OCI-LY3 (cell line): Measurements from ENCODE around the gene GPX2.

Source experiments
- EZH2phosphoT487 ChIP-seq: fragments of 200-600 bp; shearing (Covaris generic); IDR thresholded peaks from 2 replicates; pipeline ENCODE4 v1.6.1; 2018; ENCODE audit warnings: antibody characterized with exemption, mixed run types, low read depth
- TF ChIP-seq, protein P1 (sequence below): fragments of 200-600, 300-600 bp; sonication (generic); IDR thresholded peaks from 2 replicates; pipeline ENCODE4 v1.5.1; 2014; ENCODE audit warnings: antibody characterized with exemption, low read length, low read depth

DNA sequence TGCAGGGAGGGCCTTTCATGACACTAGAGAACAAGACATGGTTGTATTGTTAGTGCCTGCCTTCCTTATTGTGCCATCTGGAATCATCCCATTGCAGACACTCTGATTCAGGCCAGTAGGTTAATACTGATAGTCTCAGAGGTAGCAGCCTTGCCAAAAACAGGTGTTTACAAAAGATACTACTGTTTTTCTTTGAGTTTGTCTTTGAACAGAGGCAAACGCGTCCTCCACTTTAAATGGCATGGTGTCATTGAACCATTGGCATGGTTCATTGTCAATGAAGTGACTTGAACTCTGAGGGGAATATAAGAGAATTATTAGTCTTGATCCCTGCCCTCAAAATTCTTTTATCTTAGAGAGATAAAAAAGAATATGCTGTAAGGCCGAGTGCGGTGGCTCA, 48.4 kb upstream of the GPX2 start:
- TF ChIP-seq, protein P1, sequence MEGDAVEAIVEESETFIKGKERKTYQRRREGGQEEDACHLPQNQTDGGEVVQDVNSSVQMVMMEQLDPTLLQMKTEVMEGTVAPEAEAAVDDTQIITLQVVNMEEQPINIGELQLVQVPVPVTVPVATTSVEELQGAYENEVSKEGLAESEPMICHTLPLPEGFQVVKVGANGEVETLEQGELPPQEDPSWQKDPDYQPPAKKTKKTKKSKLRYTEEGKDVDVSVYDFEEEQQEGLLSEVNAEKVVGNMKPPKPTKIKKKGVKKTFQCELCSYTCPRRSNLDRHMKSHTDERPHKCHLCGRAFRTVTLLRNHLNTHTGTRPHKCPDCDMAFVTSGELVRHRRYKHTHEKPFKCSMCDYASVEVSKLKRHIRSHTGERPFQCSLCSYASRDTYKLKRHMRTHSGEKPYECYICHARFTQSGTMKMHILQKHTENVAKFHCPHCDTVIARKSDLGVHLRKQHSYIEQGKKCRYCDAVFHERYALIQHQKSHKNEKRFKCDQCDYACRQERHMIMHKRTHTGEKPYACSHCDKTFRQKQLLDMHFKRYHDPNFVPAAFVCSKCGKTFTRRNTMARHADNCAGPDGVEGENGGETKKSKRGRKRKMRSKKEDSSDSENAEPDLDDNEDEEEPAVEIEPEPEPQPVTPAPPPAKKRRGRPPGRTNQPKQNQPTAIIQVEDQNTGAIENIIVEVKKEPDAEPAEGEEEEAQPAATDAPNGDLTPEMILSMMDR: no peak
- no peak for TF ChIP-seq EZH2phosphoT487
